Common myeloid progenitor, CD34-positive (primary cell): Measurements from ENCODE around the gene TBC1D22A.

Experiments
- CTCF ChIA-PET: fragments of 350-600 bp; sonication (Branson Sonifier 250); formaldehyde crosslinking; loops from one replicate; lab custom pipeline; 2021; ENCODE audit warnings: antibody characterized with exemption; lab: Charles Lee
- POLR2A ChIA-PET: fragments of 350-600 bp; sonication (Branson Sonifier 250); formaldehyde crosslinking; loops from one replicate; lab custom pipeline; 2021; ENCODE audit warnings: antibody characterized with exemption; lab: Charles Lee
- DNase-seq, 3 donors: peaks; one replicate each; pipeline versions ENCODE4 v3.0.0 to v3.0.0-alpha.2; 2013
- H3K27ac ChIP-seq, 2 experiments: 1 replicate in 1 of 2; 2 replicates in 1 of 2; pipeline ENCODE4 v1.7.0; 2013; ENCODE audit warnings: inconsistent platforms in 2 of 2, low read length in 2 of 2, mild to moderate bottlenecking in 2 of 2, low read depth in 1 of 2, moderate library complexity in 1 of 2; ENCODE audit not compliant: severe bottlenecking in 2 of 2, insufficient read depth in 1 of 2, poor library complexity in 1 of 2
- H3K27me3 ChIP-seq, 5 experiments: replicated peaks in 2 of 5; 1 replicate in 3 of 5; 2 replicates in 2 of 5; pipeline versions ENCODE4 v1.6.1 to v1.7.0; 2013; ENCODE audit warnings: low read length in 4 of 5, mild to moderate bottlenecking in 2 of 5, moderate library complexity in 2 of 5, inconsistent platforms in 1 of 5; ENCODE audit not compliant: insufficient read depth in 5 of 5, control insufficient read depth in 4 of 5
- H3K36me3 ChIP-seq, 4 experiments: 1 replicate in 2 of 4; 2 replicates in 2 of 4; pipeline versions ENCODE4 v1.6.1 to v1.7.0; 2013; ENCODE audit warnings: low read length in 3 of 4, control low read depth in 1 of 4, mild to moderate bottlenecking in 1 of 4; ENCODE audit not compliant: control insufficient read depth in 4 of 4, insufficient read depth in 4 of 4
- H3K4me1 ChIP-seq, 4 experiments: 1 replicate in 3 of 4; 2 replicates in 1 of 4; pipeline versions ENCODE4 v1.6.1 to v1.7.1; 2013; ENCODE audit warnings: low read length in 3 of 4, mild to moderate bottlenecking in 3 of 4, control low read depth in 1 of 4, inconsistent platforms in 1 of 4, moderate library complexity in 1 of 4; ENCODE audit not compliant: control insufficient read depth in 4 of 4, insufficient read depth in 4 of 4; ENCODE audit errors: control extremely low read depth in 1 of 4
- H3K4me3 ChIP-seq, 7 experiments: 1 replicate in 4 of 7; 2 replicates in 3 of 7; pipeline versions ENCODE4 v1.5.1 to v1.7.0; 2013; ENCODE audit warnings: mild to moderate bottlenecking in 7 of 7, low read length in 6 of 7, moderate library complexity in 6 of 7, inconsistent platforms in 2 of 7, low read depth in 2 of 7, control low read depth in 1 of 7; ENCODE audit not compliant: insufficient read depth in 4 of 7, control insufficient read depth in 1 of 7; ENCODE audit errors: extremely low read depth in 1 of 7
- H3K9me3 ChIP-seq, 5 experiments: 1 replicate in 4 of 5; 2 replicates in 1 of 5; pipeline versions ENCODE4 v1.6.1 to v1.7.1; 2013; ENCODE audit warnings: low read length in 4 of 5, mild to moderate bottlenecking in 2 of 5, inconsistent platforms in 1 of 5, low read depth in 1 of 5, moderate library complexity in 1 of 5; ENCODE audit not compliant: control insufficient read depth in 4 of 5, insufficient read depth in 2 of 5; ENCODE audit errors: control extremely low read depth in 1 of 5
- WGBS: methylation state at CpG from one replicate; pipeline ENCODE4 v1.1.5; 2013; ENCODE audit not compliant: insufficient coverage; 5-methylcytosine and 5-hydroxymethylcytosine counted together

Gene TBC1D22A

DNA sequence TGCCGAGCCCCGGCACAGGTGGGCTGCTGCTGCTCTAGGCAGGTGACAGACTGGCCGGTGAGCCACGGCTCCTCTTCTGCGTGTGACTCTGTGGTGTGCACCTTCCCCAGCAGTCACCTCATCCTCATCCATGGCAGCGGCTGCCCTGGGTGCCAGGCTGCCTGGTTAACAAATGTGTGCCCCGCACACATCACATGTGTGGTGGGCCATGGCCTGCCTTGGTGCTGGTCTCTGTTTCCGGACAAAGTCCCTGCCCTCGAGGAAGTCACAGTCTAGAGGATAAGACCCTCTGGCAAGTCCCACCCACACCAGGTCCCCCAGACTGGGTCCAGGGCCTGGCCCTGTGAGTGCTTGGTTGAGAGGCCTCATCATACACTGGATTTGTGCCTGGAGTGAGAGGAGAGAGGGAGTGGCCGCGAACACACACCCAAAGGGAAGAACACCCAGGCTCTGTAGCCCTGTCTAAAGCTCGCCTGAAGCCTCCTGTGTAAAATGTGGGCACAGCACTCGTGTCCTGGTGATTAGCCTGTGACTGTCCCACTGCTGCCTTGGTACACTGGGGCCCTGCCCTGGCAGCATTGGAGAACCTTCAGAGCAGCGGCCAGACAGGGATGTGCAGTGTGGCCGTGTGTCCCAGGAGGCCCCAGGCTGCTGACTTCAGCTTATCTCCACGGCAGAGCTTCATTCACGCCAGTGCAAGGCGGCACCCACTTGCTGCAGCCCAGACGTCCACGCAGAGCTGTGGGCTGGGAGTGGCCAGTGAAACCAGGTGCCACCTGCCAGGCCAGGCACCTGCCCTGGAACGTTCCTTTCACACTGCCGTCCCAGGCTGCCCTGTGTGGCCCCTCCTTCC is 269.9 kb downstream of the TBC1D22A start:
- Histone ChIP-seq H3K9me3 (no peaks in the 10 kb centered on the region), H3K4me3 (no peak overlapping the region), H3K27ac (no peak overlapping the region), H3K27me3 (no peaks in the 10 kb centered on the region), H3K36me3 (peaks cover 0 to 6% (median 2%) of the 10 kb centered on the region in 4 experiments), H3K4me1 (no peaks in the 10 kb centered on the region)
- POLR2A ChIA-PET, result no interaction called here
- no peak for DNase-seq
- WGBS, result 97% methylated on average over 20 of the region's 22 CpGs
- CTCF ChIA-PET, result no interaction called here

- Histone ChIP-seq H3K4me3 (no peak overlapping the region), H3K27me3 (no peaks in the 10 kb centered on the region), H3K27ac (no peak overlapping the region), H3K4me1 (no peaks in the 10 kb centered on the region), H3K9me3 (no peaks in the 10 kb centered on the region), H3K36me3 (peaks cover 0 to 6% (median 5%) of the 10 kb centered on the region in 4 experiments)
- 90% methylated on average over 15 of the region's 15 CpGs for WGBS
- CTCF ChIA-PET, result no interaction called here
- no peak for DNase-seq
- POLR2A ChIA-PET, result no interaction called here
Measured at GRCh38 chr22:47032956-47033647, 270.7 kb downstream of the TBC1D22A start.

- ChIA-PET CTCF (no interaction called here), POLR2A (no interaction called here)
- no peaks in the 10 kb centered on the region for H3K9me3 ChIP-seq
- H3K27me3 ChIP-seq, result no peaks in the 10 kb centered on the region
- no peaks in the 10 kb centered on the region for H3K4me1 ChIP-seq
- WGBS, result 98% methylated on average over 8 of the region's 11 CpGs
- H3K4me3 ChIP-seq, result no peak overlapping the region
- H3K36me3 ChIP-seq, result peaks cover 0 to 9% (median 8%) of the 10 kb centered on the region in 4 experiments
- DNase-seq, result no peak
- H3K27ac ChIP-seq, result no peak overlapping the region
Measured at GRCh38 chr22:47033648-47034000, 271.2 kb downstream of the TBC1D22A start.

- CTCF ChIA-PET, result no interaction called here
- Histone ChIP-seq H3K4me3 (no peak overlapping the region), H3K9me3 (no peaks in the 10 kb centered on the region), H3K27me3 (no peaks in the 10 kb centered on the region), H3K36me3 (peaks cover 0 to 13% (median 10%) of the 10 kb centered on the region in 4 experiments), H3K27ac (no peak overlapping the region), H3K4me1 (no peaks in the 10 kb centered on the region)
- WGBS, result 95% methylated on average over 19 of the region's 21 CpGs
- POLR2A ChIA-PET, result no interaction called here
- no peak for DNase-seq
Measured at GRCh38 chr22:47034076-47034808, 271.8 kb downstream of the TBC1D22A start.

GRCh38 chr22:47034905-47035419 is 272.5 kb downstream of the TBC1D22A start:
- WGBS, result 87% methylated on average over 7 of the region's 11 CpGs
- H3K27me3 ChIP-seq, result no peaks in the 10 kb centered on the region
- ChIA-PET CTCF (no interaction called here), POLR2A (no interaction called here)
- no peak overlapping the region for H3K4me3 ChIP-seq
- H3K27ac ChIP-seq, result no peak overlapping the region
- H3K9me3 ChIP-seq, result no peaks in the 10 kb centered on the region
- peaks cover 0 to 13% (median 10%) of the 10 kb centered on the region in 4 experiments for H3K36me3 ChIP-seq
- H3K4me1 ChIP-seq, result no peaks in the 10 kb centered on the region
- DNase-seq, result no peak

GRCh38 chr22:47035425-47035881 is 273.0 kb downstream of the TBC1D22A start:
- ChIA-PET POLR2A (no interaction called here), CTCF (no interaction called here)
- DNase-seq, result no peak
- peaks cover 0 to 15% (median 10%) of the 10 kb centered on the region in 4 experiments for H3K36me3 ChIP-seq
- WGBS, result 98% methylated on average over 9 of the region's 11 CpGs
- H3K4me3 ChIP-seq, result no peak overlapping the region
- H3K4me1 ChIP-seq, result no peaks in the 10 kb centered on the region
- H3K27ac ChIP-seq, result no peak overlapping the region
- no peaks in the 10 kb centered on the region for H3K27me3 ChIP-seq
- H3K9me3 ChIP-seq, result no peaks in the 10 kb centered on the region
